GM21447 (cell line): ENCODE results near the gene PLSCR1.
"Not testable (repeated sequence)": the region's sequence is repeated elsewhere in the genome, so short reads cannot be mapped to it uniquely, and the experiment has no call there.

Experiments
- ATAC-seq: cut with Tn5 transposase; IDR thresholded peaks from one replicate; pipeline ENCODE4 v1.9.1; 2021; ENCODE audit not compliant: unreplicated experiment

Gene PLSCR1

GRCh38 chr3:146517684-146518435, 26.5 kb downstream of the PLSCR1 start:
- no peak for ATAC-seq

- ATAC-seq: no peak
Measured at GRCh38 chr3:146513386-146514051, 30.9 kb downstream of the PLSCR1 start.

GRCh38 chr3:146511402-146512134, 32.8 kb downstream of the PLSCR1 start:
- no peak for ATAC-seq

DNA sequence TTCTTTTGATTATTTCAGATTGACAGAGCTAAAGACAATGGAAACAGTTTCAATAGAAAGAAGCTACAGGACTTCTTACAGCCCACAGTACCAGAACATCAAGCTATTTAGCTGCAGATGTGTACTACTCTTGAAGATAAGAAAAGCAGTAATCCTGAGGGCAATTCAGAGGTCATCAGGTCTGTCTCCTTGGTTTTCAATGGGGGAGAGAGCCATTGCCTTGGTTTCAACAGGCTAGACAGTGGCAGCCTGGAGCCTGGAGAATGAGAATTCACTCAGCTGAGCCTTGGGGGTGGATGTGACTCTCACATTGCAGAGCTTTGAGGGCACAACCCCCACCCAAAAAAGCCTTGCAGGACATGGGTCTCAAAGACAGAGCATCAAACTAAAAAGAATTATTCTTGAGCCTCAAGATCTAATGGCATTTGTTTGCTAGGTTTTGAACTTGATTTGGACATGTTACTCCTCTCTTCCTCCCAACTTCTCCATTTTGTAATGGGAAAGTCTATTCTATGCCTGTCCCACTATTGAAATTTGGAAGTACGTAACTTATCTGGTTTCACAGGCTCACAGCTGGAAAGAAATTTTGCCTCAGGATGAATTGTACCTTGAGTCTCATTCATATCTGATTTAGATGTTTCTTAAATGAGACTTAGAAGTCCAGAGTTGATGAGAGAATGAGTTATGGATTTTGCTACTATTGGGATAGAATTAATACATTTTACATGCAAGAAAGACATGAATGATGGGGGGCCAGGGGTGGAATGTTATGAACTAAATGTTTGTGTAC, 36.9 kb downstream of the PLSCR1 start:
- no peak for ATAC-seq

- ATAC-seq: no peak
Measured at GRCh38 chr3:146505516-146505915, 38.9 kb downstream of the PLSCR1 start.

DNA sequence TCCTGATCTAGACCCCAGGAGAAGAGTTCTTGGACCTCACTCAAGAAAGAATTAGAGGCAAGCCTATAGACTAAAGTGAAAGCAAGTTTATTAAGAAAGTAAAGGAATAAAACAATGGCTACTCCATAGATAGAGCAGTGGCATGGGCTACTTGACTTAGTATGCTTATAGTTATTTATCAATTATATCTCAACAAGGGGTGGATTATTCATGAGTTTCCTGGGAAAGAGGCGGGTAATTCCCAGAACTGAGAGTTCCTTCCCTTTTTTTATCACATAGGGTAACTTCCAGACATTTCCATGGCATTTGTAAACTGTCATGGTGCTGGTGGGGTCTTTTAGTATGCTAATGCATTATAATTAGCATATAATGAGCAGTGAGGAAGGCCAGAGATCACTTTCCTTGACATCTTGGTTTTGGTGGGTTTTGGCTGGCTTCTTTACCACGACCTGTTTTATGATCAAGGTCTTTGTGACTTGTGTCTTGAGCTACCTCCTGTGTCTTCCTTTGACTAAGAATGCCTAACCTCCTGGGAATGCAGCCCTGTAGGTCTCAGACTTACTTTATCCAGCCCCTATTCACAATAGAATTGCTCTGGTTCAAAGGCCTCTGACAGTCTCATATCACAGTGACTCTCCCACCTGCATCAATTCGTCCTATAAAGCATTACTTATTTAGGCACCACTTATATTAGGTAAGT, 39.8 kb downstream of the PLSCR1 start:
- no peak for ATAC-seq

GRCh38 chr3:146503461-146504202, 40.8 kb downstream of the PLSCR1 start:
- peak; percentile 93 for ATAC-seq

DNA sequence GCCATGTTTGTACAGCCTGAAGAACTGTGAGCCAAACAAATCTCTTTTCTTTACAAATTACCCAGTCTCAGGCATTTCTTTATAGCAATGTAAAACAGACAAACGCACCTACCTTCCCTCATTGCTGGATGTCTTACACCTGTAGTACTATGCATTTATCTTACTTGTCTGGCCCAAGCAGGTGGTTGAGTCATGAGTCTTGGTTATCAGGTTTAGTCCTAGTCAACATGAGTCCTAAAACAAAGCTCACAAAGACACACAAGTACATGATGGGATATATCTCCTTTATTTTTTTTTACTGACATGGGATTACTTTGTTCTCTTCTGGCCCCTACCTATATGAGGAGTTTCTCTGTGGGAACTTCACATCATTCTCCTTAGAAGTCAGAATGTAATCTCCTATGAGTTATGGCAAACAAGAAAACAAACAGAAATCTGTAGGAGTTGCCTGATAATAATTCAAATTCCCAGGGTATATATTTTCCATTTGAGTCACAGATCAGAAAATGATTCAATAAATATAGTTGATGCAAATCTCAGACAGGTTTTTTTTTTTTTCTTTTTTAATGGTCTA, 41.4 kb downstream of the PLSCR1 start:
- ATAC-seq: no peak

GRCh38 chr3:146501752-146502151, 42.7 kb downstream of the PLSCR1 start:
- no peak for ATAC-seq

GRCh38 chr3:146499701-146500100, 44.7 kb downstream of the PLSCR1 start:
- ATAC-seq: no peak

DNA sequence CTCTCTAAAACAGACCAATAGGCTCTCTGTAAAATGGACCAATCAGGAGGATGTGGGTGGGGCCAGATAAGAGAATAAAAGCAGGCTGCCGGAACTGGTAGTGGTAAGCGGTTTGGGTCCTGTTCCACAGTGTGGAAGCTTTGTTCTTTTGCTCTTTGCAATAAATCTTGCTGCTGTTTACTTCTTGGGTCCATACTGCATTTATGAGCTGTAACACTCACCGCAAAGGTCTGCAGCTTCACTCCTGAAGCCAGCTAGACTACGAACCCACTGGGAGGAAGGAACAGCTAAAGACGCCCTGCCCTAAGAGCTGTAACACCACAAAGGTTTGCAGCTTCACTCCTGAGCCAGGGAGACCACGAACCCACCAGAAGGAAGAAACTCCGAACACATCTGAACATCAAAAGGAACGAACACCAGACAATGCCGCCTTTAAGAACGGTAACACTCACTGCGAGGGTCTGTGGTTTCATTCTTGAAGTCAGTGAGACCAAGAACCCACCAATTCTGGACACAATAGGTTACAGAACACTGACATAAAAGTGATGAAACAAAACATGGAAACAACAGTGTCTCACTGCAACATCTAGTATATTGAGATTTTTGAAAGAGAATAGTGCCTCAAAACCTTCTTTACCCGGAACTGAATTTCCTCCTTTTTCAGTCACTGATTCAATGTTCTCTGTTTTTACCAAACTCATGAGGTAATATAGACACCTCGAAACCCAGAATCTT, 46.2 kb downstream of the PLSCR1 start:
- ATAC-seq: no peak

- not testable (repeated sequence) for ATAC-seq
Measured at GRCh38 chr3:146497145-146497843, 47.1 kb downstream of the PLSCR1 start.

DNA sequence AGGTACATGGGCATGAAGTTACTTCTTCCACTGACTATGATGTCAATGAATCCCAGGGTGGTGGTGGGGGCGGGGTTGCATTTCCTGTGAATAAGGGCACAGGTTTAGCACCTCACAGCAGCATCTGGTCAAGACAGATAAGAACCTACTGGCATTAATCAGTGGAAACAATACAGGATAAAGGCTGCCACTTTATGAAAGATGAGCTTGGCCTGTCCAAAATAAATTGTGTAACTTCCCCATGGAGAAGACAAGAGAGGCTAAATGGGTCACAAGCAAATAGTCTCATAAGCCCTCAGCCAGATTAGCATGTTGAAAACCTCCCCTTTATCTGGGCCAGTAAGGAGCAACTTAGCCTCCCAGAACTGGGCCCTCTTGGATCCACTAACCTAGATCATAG, 47.7 kb downstream of the PLSCR1 start:
- ATAC-seq: no peak

GRCh38 chr3:146496251-146496650, 48.2 kb downstream of the PLSCR1 start:
- ATAC-seq: no peak

GRCh38 chr3:146493761-146494160, 50.6 kb downstream of the PLSCR1 start:
- no peak for ATAC-seq

DNA sequence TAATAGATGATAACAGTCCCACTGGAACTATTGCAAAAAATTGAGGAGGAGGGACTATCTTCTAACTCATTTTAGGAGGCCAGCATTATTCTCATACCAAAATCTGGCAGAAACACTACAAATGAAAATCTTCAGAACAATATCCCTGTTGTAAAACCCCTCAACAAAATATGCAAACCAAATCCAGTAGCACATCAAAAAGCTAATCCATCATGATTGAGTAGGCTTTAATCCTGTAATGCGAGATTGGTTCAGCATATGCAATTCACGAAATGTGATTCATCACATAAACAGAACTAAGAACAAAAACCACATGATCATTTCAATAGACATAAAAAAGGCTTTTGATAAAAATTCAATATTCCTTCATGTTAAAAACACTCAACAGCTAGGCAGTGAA, 51.2 kb downstream of the PLSCR1 start:
- ATAC-seq: no peak

DNA sequence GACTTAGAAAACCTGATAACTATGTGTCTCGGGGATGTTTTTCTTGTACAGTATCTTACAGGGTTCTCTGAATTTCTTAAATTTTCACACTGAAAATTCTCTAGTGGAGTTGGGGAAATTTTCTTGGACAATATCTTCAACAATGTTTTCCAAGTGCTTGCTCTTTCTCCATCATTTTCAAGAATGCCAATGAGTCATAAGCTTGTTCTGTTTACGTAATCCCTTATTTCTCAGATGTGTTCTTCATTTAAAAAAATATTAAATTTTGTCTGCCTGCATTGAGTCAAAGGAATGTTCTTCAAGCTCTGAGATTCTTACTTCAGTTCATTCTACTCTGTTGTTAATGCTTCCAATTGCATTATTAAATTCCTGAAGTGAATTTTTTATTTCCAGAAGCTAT, 53.1 kb downstream of the PLSCR1 start:
- ATAC-seq: no peak

GRCh38 chr3:146485297-146485696, 59.1 kb downstream of the PLSCR1 start:
- ATAC-seq: no peak
